Kidney glomerular epithelial cell (primary cell): ENCODE measurements around the gene SULT4A1.
"Not testable (repeated sequence)": the region's sequence is repeated elsewhere in the genome, so short reads cannot be mapped to it uniquely, and the experiment has no call there.

ENCODE experiments used
- DNase-seq: peaks from one replicate; lab custom pipeline; 2025; lab: John Stamatoyannopoulos, UW

Gene SULT4A1

DNA sequence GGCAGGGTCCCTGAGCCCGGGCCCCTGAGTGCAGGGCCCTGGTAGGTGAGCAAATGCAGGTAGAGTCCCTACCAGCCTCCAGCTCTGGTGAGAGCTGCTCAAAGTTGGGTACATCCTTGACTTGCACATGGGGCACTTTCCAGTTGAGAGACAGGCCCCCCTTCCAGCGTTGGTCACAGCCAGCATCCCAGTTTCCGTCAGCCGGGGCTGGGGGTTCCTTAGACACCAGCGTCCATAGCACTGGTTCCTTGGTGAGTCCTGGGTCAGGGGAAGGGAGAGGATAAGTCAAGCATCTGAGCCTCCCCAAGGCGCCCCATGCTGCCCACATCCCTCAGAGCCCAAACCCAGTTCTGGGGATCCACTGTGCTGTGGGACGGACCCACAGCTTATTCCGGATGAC, 23.9 kb upstream of the SULT4A1 start:
- DNase-seq, result no peak

DNA sequence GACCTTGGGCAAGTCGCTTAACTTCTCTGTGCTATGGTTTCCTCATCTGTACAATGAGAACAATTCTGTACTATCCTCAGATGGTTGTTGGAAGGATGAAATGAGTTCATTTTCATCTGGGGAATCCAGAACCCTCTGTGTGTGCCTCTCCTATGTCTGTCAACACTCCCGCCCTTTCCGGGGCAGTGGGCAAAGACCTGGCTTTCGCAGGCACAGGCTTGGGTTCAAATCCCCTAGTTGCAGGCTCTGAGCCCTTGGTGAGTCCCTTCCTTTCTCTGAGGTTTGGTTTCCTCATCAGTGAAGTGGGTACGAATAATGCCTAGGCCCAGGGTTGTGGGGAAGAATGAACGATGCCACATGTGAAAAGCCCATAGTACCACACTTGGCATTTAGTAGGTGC, 23.5 kb upstream of the SULT4A1 start:
- DNase-seq, result no peak

DNA sequence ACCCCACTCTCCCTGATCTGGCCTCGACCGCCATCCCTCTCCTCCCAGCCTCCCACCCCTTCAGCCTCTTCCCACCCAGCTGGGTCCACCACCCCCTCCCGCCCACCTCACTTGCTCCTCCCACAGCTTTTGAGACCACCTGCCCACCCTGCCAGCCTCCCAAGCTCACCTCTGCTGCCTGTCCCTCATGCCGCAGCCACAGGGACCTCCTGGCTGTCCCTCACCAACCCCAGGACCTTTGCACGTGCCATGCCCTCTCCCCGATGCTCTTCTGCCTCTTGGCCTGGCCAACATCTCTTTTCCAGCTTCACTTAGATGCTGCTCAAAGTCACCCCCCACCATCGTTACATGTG, 23.0 kb upstream of the SULT4A1 start:
- no peak for DNase-seq

DNA sequence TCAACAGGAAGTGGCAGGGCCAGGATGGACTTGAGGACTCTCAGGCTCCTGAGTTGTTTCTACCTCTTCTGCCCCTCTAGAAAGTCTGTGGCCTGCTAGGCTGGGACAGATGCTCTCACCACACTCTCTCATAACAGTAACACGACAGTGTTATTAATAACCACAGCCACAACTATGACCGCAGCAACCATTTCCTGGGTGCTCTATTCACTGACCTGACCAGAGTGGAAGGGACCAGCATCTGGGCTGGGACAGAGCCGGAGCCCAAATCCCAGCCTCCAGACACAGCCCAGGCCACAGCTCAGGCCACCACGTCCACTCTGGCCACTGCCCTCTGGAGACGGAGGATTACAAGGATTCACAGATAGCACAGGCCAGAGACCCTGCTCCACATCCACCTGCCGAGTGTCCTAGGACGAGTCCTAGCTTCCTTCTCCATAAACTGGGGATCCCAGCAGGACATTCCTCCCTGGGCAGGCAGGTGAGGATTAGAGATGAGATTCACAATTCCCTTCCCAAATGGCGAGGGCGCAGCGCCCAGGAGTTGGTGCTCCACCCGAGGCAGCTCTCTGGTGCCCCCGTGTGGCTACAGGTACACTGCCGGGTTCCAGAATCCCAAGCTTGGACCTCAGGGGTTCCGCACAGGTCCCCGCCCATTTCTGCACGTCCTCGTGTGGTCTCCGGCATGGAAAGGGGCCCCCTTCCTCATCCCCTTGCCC, 22.4 kb upstream of the SULT4A1 start:
- DNase-seq, result no peak

DNA sequence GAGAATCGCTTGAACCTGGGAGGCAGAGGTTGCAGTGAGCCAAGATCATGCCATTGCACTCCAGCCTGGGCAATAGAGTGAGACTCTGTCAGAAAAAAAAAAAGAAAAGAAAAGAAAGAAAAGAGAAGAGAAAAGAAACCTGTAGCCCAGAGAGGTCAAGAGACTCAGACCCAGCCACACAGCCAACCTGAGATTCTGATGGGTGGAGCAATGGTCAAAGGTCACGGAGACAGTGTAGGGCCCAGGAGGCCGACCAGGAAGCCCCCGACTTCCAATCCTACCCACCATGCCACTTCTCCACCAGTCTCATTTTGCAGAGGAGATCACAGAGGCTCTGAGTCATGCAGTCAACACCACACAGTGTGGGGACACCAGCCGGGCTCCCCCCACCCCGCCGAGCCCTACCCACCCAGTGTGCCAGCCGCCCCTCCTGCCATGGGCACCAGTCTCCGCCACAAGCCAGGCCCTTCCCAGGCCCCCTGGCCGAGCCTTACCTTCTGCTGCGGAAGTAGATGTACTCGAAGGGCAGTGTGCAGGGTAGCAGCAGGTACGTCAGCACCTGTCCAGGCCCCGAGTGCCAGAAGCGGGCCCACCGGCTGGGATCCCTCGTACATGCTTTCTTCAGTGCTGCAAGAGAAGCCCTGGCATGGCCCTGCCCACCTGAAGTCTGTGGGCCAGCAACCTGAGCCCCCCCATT, 21.6 kb upstream of the SULT4A1 start:
- DNase-seq, result no peak

DNA sequence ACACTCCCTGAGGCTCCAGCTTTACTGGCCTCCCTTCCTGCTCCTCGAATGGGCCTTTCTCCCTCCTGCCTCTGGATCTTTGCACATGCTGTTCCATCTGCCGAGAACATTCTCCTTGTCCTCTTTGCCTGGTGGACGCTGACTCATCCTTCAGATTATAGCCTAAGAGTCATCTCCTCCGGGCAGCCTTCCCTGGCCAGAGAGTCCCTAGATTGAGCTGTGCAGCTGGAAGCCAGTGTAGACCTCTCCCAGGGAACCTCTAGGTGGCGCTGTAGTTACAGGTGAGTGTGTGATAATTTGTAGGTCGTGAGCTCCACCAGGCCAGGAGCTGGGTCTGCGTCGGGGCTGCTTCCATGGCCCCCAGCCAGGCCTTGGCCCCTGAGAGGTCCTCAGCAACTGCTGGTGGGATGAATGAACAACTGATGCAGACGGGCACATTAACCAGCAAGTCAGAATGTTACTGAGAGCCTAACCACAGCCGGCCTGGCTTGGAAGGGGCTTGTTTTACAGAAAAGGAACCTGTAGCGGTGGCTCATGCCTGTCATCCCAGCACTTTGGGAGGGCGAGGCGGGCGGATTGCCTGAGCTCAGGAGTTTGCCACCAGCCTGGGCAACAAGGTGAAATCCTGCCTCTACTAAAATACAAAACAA, 20.8 kb upstream of the SULT4A1 start:
- DNase-seq, result peak; percentile 26

DNA sequence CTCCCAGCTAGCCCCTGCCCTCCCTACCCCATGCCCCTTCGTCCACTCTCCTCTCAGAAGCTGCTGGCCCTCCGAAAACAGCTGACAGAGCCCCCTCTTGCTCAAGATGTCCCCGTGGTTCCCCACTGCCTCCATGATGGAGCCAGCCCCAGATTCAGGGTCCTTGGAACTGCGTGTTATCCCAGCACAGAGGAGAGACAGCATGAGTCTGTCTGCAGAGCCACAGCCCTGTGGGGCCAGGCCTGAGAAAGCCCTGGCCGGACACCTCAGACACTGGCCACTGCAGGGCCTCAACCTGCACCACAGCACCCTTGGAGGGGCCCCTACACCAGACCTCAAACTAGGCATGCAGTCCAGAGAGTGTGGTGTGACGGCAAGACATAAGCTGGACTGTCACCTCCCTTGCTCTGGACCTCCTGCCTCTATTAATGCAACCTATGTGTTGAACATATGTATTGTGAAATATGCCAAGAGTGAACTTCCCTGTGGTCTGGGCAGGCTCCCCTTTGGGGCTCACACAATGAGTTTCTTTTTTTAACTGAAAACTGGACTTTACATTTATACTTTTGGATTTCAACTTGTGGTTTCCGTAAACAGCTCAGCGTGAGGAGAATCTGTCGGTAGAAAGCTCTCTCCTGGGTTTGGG, 19.9 kb upstream of the SULT4A1 start:
- DNase-seq, result no peak

DNA sequence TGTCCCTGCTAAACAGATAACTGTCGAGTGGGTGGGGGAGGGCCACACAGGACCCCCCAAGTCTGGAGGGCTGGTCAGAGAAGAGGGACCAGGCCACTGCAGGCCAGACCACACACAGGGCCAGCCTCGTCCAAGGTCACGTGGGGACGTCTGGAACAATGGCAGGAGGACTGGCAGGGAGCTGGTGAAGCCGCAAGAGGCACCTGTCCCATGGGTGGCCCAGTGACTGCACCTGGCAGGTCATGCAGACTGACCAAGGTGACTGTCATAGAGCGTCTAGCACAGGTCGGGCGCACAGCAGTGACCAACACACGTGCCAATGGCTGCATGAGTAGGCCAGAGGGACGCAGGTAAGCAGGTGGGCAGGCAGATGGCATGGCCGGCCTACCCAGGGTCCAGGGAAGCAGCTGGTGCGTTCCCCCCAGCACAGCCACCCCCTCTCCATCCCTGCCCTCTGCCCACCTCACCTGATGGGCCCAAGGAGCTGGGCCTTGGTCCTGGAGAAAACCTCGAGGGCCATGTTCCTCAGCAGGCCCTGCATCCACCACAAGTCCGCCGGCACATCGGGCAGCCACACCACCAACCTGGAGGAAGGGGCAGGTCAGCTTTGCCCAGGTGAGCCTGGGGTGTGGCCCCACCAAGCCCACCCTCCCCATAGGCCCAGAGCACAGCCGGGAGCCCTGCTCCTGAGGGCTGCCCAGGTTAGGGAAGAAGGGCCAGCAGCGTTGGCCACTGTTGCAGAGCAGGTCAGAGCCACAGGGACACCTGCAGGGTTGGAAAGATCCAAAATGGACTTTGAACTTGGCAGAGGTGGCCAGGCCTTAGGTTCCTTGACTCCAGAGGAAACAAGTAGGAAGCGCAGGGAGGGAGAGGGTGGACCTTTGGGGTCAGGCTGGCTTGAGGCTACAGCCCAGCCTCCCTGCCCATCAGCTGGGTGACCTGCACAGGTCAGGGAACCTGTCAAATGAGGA, 19.1 kb upstream of the SULT4A1 start:
- no peak for DNase-seq

DNA sequence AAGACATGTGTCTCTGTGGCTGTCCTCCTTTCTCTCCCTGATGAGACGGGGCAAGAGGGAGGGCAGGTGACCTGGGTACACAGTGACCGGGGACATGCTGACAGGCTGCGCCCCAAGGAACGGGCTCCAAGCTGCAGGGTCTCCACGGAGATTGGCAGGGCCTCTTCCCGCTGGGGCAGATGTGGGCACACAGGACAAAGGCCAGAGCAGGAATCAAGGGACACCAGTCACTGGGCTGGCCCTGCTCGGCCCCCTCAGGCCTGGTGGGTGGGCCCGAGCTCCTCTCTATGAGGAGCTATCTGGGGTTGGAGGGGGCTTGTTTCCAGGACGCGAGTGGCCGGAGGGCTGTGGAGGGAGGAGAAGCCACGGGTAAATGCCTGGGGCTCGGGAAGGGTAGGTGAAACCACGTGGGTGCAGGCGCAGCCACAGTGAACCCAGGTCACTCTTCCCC, 18.3 kb upstream of the SULT4A1 start:
- no peak for DNase-seq

DNA sequence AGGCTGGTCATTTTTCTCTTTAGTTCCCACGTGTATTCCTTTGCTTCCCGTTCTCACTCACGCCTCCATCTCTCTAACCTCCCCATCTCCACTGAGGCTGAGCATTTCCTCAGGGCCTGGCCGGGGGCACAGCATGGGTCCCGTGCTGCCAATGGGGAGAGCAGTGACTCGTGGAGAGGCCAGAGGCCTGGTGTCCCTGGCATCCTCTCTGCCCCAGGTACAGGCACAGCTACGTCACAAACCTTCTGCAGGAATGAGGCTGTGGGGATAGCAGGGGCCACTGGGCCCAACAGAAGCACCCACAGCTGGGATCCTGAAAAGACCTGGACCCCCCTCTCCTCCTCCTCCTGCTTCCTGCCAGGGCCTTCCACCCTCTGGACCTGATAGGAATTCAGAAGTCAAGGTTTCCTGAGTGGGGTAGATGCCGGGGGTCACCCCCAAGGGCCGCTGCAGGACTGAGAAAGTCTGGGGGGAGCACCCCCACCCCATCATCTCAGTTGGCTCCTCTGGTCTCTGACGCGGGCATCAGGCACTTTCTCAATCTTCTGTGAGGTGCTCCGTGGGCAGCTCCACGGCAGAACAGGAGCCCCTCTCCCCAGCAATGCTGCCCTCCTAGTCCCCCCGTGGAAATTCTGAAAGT, 17.7 kb upstream of the SULT4A1 start:
- DNase-seq, result no peak

DNA sequence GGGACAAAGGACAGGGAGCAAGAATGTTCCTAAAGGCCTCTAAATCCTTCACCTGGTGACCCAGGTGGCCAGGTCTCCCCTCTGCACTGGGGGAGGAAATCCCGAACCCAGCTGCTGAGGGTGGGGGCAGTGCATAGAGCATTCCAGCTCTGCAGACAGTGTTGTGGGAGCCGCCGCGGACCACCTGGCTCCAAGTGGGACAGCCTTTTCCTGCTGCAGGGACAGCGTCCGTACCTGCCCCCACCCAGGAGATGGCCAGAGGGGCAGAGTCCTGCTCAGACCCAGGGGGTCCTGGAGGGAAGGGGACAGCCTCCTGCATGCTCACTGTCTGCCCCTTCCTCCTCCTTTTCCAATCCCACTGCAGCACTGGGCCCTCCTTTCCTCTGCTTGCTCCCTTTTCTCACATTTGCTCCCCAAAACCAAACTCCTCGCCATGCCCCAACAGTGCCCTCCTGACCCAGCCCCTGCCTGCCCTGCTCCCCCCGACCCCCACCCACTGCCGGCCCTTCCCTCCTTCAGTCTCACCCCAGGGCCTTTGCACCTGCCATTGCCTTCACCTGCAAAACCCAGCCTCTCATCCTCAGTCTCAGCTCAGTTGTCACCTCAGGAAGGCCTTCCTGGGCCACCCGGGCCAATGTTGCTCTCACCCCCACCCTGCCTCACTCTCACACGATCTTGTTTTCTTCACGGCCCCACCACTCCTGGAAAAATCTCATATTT, 16.7 kb upstream of the SULT4A1 start:
- no peak for DNase-seq

DNA sequence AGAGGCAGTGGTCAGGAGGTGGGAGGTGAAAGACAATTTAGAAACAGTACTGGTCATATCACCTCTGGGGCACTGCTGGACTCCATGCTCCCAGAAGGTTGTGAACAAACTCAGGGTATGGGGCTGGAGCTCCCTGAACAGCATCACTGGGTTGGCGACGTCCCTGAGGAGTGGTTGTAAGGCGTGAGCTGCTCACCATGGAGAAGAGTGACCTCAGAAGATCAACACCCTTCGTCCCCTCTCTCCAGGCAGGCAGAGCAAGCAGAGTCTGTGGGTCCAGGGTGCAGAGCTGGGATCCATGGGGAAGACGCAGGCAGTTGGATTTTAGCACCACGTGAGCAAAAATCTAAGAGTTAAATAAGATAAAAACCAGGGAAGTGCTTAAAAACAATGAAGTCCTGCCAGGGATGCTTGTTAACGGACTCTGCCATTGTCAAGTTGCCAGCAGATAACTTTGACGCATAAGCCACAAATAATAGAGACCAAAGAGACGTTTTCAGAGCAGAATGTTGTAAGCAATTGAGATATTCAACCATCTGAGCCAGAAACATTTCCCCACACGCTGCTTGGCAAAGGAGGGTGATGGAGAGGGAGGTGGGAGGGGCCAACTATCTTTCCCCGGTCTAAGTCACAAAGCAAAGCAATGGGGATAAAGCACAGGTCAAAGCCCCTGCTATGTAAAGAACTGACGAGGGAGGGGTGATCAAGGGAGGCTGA, 15.9 kb upstream of the SULT4A1 start:
- DNase-seq, result no peak

DNA sequence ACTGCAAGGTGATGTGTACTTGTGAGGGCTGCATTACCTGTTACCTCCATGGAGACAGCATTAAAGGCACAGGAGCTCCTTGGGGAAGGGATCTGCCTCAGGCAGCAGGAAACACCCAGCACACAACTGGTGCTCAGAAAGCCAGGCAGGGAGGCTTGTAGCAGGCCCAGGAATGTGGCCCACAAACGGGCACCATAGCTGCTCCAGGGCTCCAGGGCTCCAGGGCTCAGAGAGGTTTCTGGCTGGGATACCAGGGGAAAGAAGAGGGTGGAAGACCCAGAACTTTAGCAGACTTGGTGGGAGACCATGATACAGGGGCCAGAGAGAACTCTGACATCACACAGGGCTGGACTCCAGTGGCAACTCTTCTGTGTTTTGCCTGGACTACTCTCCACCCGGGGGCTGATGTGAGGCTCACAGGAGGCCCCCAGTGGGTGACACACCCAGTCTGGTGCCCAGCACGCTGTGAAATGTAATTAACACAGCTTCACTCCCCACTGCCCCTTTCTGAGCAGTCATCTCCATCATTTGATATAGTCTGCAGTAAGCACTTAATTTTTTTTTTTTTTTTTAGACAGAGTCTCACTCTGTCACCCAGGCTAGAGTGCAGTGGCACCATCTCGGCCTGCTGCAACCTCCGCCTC, 14.7 kb upstream of the SULT4A1 start:
- no peak for DNase-seq

DNA sequence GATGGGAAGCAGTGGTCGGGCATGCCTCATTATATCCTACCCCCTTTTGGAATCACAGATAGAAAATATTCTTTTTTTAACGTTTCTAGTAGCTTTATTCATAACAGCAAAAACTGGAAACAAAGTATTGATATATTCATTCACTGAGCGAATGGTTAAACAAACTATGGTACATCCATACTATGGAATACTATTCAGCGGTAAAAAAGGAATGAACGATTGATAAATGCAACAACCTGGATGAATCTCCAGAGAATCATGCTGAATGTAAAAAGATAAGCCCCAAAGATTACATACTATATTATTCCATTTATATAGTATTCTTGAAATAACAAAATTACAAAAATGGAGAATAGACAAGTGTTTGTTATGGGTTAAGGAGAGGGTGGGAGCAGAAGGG, 7.5 kb upstream of the SULT4A1 start:
- no peak for DNase-seq

DNA sequence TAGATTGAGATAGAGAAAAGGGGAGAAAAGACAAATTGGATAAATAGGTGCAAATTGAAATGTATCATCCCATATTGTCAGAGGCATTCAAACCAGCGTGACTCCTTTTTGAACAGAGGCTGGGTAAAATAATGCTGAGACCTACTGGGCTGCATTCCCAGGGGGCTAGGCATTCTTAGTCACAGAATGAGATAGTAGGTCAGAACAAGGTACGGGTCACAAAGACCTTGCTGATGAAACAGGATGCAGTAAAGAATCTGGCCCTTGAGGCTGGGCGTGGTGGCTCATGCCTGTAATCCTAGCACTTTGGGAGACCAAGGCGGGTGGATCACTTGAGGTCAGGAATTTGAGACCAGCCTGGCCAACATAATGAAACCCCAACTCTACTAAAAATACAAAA, 6.7 kb upstream of the SULT4A1 start:
- DNase-seq, result not testable (repeated sequence)

DNA sequence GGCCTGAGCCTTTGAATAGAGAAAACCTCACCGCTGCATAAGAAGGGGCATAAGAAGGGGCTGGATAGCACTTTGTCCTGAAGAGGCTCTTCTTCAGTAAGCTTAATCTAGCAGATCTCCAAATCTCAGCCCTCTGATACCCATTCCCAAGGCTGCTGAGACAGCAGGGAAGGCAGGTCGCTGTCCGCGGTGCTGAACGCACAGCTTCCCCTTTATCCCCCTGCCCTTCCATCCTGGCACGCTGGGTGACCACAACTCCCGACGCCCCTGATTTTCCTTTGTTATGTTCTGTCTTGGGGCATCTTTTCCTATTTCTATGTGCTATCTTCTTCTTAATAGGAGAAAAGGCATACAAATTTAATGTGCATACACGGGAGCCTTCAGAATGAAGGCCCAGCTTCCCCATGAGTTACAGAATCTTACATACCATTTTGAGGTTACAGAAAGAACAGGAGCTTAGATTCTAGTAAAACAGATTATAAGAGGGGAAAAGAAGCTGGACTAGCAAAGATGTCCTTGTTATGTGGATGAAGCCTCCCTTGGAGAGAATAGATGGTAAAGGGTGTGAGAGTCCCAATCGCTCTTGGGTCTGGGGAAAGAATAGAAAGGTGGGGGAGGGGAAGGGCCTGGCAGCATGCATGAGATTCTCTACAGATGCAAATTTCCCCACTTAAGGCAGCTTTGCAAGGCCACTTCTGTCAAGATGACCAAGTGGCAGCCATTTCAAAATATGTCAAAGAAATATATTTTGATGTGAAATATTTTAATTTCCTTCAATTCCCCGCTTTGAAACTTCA, 5.7 kb upstream of the SULT4A1 start:
- peak; percentile 16 for DNase-seq

DNA sequence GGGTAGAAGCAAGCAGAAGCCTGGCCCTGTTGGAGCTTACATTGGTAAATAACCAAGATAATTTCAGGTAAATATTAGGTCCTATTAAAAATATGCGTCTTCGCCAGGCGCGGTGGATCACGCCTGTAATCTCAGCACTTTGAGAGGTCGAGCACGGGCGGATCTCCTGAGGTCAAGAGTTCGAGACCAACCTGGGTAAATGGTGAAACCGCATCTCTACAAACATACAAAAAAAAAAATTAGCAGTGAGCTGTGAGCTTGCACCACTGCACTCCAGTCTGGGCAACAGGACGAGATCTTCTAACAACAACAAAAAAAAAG, 529 bp upstream of the SULT4A1 start:
- no peak for DNase-seq

DNA sequence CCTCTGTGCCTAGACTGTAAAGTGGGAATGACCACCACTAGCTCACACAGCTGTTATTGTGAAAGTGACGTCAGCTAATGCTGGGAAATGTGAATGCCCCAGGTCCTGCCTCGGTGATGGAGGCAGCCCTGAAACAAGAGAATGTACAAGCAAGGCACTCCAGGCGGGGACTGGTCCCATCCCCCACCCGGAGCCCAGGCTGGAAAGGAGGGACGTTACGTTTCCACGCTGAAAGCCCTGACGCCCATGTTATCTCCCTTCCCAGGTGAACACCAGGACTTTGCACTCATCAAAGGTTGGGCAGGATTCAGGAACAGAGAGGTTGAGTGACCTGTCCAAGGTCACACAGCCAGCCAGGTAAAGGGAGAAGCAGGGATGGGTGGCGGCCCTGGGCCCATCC, 784 bp downstream of the SULT4A1 start:
- no peak for DNase-seq

DNA sequence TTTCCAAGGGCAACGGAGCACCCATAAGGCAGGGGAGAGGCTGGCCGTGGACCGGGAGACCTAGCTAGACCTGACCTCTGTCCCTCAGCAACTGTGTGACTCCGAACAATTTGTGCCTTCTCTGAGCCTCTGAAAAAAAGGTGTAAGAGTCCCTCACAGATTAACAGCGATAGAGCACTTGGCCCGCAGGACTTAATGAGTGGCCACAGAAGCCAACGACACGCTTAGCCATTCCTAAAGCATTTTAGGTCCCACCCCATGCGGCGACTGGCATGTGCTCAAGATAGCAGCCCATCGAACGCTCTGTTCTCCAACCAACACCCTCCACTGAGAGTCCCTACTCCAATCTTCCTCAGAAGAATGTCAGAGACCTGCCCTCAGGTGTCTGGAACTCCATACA, 1.5 kb downstream of the SULT4A1 start:
- DNase-seq, result no peak
